ENCODE results near the gene ARHGEF17.
A peak's percentile ranks its signal among the peaks of the same experiment; 100 is the strongest.

ARHGEF17 gene

GRCh38 chr11:73412308-73412707, 104.2 kb downstream of the ARHGEF17 start:
- DNase-seq (ENCODE audit: low spot score): no peak

DNA sequence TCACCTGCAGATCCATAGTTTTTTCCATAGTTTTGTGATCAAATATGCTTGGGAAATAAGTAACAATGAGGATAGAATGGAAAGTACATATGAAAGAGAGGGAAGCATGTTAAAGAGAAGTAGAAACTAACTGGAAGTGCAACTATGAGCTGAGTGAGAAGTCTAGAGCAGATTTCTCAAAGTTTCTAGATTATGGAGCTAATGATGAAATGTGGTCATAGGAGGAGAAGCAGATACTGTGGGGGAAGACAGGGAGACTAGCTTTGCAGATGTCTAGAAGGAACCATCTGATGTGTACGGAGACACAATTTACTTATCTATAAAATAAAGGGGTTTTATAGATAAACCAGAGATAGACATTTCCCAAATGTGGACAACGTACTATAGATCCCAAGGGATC, 105.2 kb downstream of the ARHGEF17 start:
- no peak for DNase-seq (ENCODE audit: low spot score)

GRCh38 chr11:73414977-73415651, 107.0 kb downstream of the ARHGEF17 start:
- DNase-seq (ENCODE audit: low spot score): peak; percentile 21

- no peak for DNase-seq (ENCODE audit: low spot score)
Measured at GRCh38 chr11:73415854-73416615, 108.0 kb downstream of the ARHGEF17 start.

GRCh38 chr11:73416786-73417185, 108.7 kb downstream of the ARHGEF17 start:
- DNase-seq (ENCODE audit: low spot score): no peak
